Activated CD4-positive, alpha-beta T cell treated with anti-CD3 and anti-CD28 coated beads, Interleukin-2, amount 10 ng/mL, durations not matched to agents 24 days and 14 days (primary cell): Measurements from ENCODE around the gene UCP3. TPM values are rescaled to one million over a fixed set of nuclear protein-coding genes. Genes with fewer than 3 reads are reported as not detected.
"Not testable (repeated sequence)": the region's sequence is repeated elsewhere in the genome, so short reads cannot be mapped to it uniquely, and the experiment has no call there.

Experiments
- DNase-seq: peaks from one replicate; pipeline ENCODE4 v3.0.0; 2022
- H3K27ac Mint-ChIP-seq: one replicate; pipeline ENCODE4 v1.8.0; 2022; ENCODE audit warnings: mild to moderate bottlenecking, mixed read lengths
- H3K27me3 Mint-ChIP-seq: one replicate; pipeline ENCODE4 v1.8.0; 2022; ENCODE audit warnings: mixed read lengths
- H3K36me3 Mint-ChIP-seq: one replicate; pipeline ENCODE4 v1.8.0; 2022; ENCODE audit warnings: low read depth, mild to moderate bottlenecking, mixed read lengths
- H3K4me1 Mint-ChIP-seq: one replicate; pipeline ENCODE4 v1.8.0; 2021; ENCODE audit warnings: mixed read lengths
- H3K4me3 Mint-ChIP-seq: one replicate; pipeline ENCODE4 v1.8.0; 2022; ENCODE audit warnings: mild to moderate bottlenecking, moderate library complexity, mixed read lengths
- H3K9me3 Mint-ChIP-seq: one replicate; pipeline ENCODE4 v1.8.0; 2021; ENCODE audit warnings: mixed read lengths
- intact Hi-C: fragments of 100-400 bp; cut with micrococcal nuclease; formaldehyde crosslinking; loops from one replicate; pipeline ENCODE4 v1.15.1; 2023
- total RNA-seq: library from RNA; stranded (reverse); gene quantifications from 2 replicates; pipeline ENCODE4 v1.2.3, GENCODE V29; 2022

UCP3 gene
- total RNA-seq, 1 donor from 2014 or later: 2.9 TPM

- Mint-ChIP-seq H3K27ac (peak overlapping the region; percentile 1), H3K27me3 (no peaks in the 10 kb centered on the region), H3K4me3 (no peak overlapping the region), H3K9me3 (no peaks in the 10 kb centered on the region), H3K36me3 (peaks cover 26% of the 10 kb centered on the region), H3K4me1 (peaks cover 58% of the 10 kb centered on the region)
- no peak for DNase-seq
- intact Hi-C loops: no loop called here
These were observed 7.0 kb downstream of the UCP3 start for GRCh38 chr11:74001822-74002286.

GRCh38 chr11:74000307-74001133 lies 8.4 kb downstream of the UCP3 start:
- H3K9me3 Mint-ChIP-seq: no peaks in the 10 kb centered on the region
- H3K36me3 Mint-ChIP-seq: peaks cover 26% of the 10 kb centered on the region
- DNase-seq: no peak
- intact Hi-C loops: loop anchor here (1.0 kb wide), 1 partner anchor 11 kb away; no protein-coding TSS in a partner anchor
- peak overlapping the region; percentile 82 for H3K27ac Mint-ChIP-seq
- H3K4me3 Mint-ChIP-seq: no peak overlapping the region
- no peaks in the 10 kb centered on the region for H3K27me3 Mint-ChIP-seq
- peaks cover 58% of the 10 kb centered on the region for H3K4me1 Mint-ChIP-seq

DNA sequence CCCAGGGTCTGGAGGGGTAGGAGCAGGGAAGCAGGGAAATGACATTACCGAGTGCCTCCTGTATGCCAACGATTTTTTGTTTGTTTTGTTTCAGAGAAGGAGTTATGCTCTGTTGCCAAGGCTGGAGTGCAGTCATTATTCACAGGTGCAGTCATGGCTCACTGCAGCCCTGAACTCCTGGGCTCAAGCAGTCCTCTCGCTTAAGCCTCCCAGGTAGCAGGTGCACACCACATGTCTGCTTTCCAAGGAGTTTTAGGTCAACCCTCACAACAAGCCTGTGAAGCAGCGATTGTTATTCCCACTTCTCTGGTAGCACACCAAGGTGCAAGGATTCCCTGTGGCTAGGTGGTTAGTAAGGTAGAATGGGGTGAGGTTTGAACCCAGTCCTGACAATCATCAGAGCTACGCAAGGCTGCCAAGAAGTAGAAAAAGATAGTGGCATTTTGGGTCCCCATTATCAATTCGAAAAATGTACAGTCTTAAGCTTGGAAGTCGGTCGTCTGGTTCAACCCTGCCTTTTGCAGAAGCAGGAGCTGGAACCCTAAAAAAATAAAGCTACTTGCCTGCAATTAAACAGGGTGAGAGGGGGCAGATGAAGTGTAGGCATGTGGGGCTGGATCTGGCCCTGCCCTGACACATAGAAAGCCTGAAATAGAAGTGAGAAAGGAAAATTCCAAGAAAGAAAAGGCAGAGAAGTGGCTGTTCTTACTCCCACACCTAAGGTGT lies 9.1 kb downstream of the UCP3 start:
- no peak for DNase-seq
- Mint-ChIP-seq H3K9me3 (no peaks in the 10 kb centered on the region), H3K36me3 (peaks cover 24% of the 10 kb centered on the region), H3K27ac (peak overlapping the region; percentile 82), H3K4me1 (peaks cover 58% of the 10 kb centered on the region), H3K4me3 (no peak overlapping the region), H3K27me3 (no peaks in the 10 kb centered on the region)
- intact Hi-C loops: loop anchor here (1.0 kb wide), 1 partner anchor 12 kb away; no protein-coding TSS in a partner anchor

DNA sequence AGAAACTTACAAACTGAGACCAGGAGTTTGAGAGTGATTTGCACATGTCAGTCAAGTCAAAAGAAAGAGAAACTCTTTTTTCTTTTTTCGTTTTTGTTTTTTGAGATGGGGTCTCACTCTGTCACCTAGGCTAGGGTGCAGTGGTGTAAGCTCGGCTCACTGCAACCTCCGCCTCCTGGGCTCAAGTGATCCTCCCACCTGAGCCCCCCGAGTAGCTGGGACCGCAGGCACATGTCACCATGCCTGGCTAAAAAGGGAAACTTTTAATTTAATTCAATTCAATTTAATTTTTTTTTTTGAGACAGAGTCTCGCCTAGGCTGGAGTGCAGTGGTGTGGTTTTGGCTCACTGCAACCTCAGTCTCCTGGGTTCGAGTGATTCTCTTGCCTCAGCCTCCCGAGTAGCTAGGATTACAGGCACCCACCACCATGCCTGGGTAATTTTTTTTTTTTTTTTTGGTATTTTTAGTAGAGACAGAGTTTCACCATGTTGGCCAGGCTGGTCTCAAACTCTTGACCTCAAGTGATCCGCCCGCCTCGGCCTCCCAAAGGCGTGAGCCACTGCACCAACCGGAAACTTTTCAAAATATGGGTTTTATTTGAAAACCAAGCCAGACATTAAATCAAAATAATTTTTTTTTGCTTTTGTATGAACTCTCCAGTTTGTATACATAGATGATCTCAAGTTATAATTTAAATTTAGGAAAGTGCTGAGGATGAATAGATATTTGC lies 9.9 kb downstream of the UCP3 start:
- intact Hi-C loops: no loop called here
- Mint-ChIP-seq H3K36me3 (peaks cover 24% of the 10 kb centered on the region), H3K27ac (peak overlapping the region; percentile 82), H3K4me3 (no peak overlapping the region), H3K9me3 (no peaks in the 10 kb centered on the region), H3K4me1 (peaks cover 54% of the 10 kb centered on the region), H3K27me3 (no peaks in the 10 kb centered on the region)
- DNase-seq: no peak

DNA sequence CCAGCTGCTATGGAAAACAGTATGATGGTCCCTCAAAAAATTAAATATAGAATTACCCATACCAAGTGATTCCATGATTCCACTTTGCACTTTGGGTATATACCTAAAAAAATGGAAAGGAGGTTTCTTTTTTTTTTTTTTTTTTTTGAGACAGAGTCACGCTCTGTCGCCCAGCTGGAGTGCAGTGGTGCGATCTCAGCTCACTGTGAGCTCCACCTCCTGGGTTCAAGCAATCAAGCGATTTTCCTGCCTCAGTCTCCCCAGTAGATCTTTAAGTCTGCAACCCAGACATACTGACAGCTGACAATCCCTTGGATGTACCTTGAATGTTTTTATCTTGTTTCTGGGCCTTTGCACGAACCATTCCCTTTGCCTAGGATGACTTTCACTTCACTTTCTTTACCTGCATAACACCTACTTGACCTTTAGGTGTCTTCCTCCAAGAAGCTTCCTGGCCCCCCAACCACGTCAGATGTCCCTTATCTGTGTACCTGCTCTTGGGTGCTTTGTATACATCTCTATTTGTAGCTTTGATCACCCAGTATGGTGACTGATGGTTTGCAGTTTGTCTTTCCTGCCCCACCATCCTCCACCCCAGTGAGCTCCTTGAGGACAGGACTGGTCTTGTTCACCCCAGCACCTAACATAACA lies 11.6 kb downstream of the UCP3 start:
- peak overlapping the region; percentile 68 for H3K27ac Mint-ChIP-seq
- DNase-seq: no peak
- no peaks in the 10 kb centered on the region for H3K27me3 Mint-ChIP-seq
- H3K4me3 Mint-ChIP-seq: peak overlapping the region; percentile 1
- intact Hi-C loops: no loop called here
- H3K4me1 Mint-ChIP-seq: peaks cover 48% of the 10 kb centered on the region
- no peaks in the 10 kb centered on the region for H3K9me3 Mint-ChIP-seq
- H3K36me3 Mint-ChIP-seq: peaks cover 13% of the 10 kb centered on the region

DNA sequence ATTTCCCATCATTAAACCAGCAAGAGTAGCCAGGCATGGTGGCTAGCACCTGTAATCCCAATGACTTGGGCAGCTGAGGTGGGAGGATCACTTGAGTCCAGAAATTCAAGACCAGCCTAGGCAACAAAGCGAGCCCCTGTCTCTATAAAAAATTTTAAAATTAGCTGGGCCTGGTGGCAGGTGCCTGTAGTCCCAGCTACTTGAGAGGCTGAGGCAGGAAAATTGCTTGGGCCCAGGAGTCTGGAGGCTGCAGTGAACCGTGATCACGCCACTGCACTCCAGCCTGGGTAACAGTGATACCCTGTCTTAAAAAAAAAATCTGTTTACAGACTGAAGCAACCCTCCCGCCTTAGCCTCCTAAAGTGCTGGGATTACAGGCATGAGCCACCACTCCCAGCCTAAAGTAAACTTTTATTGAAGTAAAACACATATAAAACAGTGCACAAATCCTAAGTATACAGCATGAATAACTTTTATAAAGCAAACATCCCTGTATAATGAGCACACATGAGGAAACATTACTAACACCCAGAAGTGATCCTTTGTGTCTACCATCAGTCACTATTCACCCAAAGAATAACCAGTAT lies 12.6 kb downstream of the UCP3 start:
- peak overlapping the region; percentile 80 for H3K4me3 Mint-ChIP-seq
- no peaks in the 10 kb centered on the region for H3K27me3 Mint-ChIP-seq
- peak overlapping the region; percentile 97 for H3K27ac Mint-ChIP-seq
- no peaks in the 10 kb centered on the region for H3K9me3 Mint-ChIP-seq
- intact Hi-C loops: no loop called here
- H3K36me3 Mint-ChIP-seq: peaks cover 9% of the 10 kb centered on the region
- no peak for DNase-seq
- H3K4me1 Mint-ChIP-seq: peaks cover 46% of the 10 kb centered on the region

GRCh38 chr11:73995731-73996130 lies 13.2 kb downstream of the UCP3 start:
- no peaks in the 10 kb centered on the region for H3K27me3 Mint-ChIP-seq
- H3K4me3 Mint-ChIP-seq: peak overlapping the region; percentile 80
- H3K4me1 Mint-ChIP-seq: peaks cover 46% of the 10 kb centered on the region
- H3K27ac Mint-ChIP-seq: peak overlapping the region; percentile 97
- H3K9me3 Mint-ChIP-seq: no peaks in the 10 kb centered on the region
- H3K36me3 Mint-ChIP-seq: peaks cover 4% of the 10 kb centered on the region
- intact Hi-C loops: loop anchor here (1.0 kb wide), 5 partner anchors 10 to 176 kb away; partner anchors contain the start of genes C2CD3 and PPME1
- DNase-seq: peak; percentile 91

DNA sequence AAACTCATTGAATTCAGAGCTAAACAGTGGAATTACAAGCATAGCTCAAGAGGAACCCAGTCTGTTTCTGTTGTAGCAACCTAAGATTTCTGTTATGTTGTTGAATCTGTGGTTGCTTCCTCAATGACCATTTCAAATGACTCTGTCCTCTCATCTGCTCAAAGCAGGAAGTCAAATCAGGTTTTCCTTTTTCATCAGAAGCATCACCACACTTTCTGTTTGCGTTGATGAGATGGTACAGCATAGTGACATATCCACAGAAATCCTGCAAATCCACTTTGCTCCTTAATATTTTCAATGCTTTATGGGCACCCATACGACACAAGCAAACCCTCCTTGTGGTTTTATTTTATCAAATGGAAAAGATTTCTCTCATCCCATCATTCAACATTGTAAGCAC lies 13.6 kb downstream of the UCP3 start:
- H3K36me3 Mint-ChIP-seq: no peaks in the 10 kb centered on the region
- peak overlapping the region; percentile 97 for H3K27ac Mint-ChIP-seq
- no peaks in the 10 kb centered on the region for H3K27me3 Mint-ChIP-seq
- H3K4me3 Mint-ChIP-seq: peak overlapping the region; percentile 80
- H3K4me1 Mint-ChIP-seq: peaks cover 41% of the 10 kb centered on the region
- H3K9me3 Mint-ChIP-seq: no peaks in the 10 kb centered on the region
- peak; percentile 86 for DNase-seq
- intact Hi-C loops: loop anchor here (1.0 kb wide), 5 partner anchors 10 to 176 kb away; partner anchors contain the start of genes C2CD3 and PPME1

DNA sequence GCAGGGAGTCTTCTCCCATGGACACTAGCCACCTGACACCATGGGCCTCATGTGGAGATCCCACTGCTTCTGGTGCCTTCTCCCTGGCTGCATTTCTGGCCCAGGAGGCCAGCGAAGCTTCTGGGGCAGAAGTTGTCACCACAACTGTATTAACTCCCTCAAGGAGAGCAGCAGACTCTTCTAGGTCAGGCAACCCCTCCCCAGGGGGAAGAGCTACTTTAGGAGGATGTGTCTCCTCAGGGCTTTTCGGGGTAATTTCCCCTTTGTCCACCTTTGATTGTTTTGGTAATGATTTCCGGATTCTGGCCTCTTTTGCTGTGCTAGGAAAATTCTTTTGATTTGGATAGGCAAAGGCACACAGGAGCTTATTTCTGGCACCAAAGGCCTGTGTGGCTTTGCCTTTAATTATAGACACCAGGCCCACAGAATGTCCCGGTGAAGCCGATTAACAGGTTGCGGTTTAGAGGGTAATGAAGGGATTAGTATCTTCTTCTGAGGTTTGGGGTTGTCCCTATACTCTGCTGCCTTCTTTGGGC lies 17.3 kb downstream of the UCP3 start:
- Mint-ChIP-seq H3K4me3 (no peak overlapping the region), H3K27ac (no peak overlapping the region), H3K36me3 (no peaks in the 10 kb centered on the region), H3K27me3 (no peaks in the 10 kb centered on the region), H3K4me1 (peaks cover 22% of the 10 kb centered on the region), H3K9me3 (no peaks in the 10 kb centered on the region)
- no peak for DNase-seq
- intact Hi-C loops: no loop called here

DNA sequence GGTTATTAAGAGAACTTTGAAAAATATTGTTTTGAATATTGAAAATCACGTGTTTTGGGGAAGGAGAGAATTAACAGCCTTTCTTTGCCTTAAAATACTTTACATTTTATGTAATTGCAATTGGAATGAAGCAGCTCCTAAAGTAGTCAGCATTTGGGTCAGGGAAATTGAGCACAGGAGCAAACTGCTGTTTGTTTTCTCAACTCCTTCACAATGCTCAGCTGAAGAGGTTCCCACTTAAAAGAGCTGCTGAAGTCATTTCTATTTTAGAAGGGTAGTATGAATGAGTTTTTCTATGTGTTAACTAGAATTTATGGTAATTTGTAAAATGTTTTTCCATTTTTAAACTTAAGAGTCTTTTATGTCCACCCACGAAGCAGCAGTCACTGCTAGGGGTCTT lies 18.2 kb downstream of the UCP3 start:
- Mint-ChIP-seq H3K9me3 (no peaks in the 10 kb centered on the region), H3K36me3 (no peaks in the 10 kb centered on the region), H3K27me3 (no peaks in the 10 kb centered on the region), H3K4me3 (no peak overlapping the region), H3K27ac (no peak overlapping the region), H3K4me1 (peaks cover 16% of the 10 kb centered on the region)
- DNase-seq: no peak
- intact Hi-C loops: no loop called here

DNA sequence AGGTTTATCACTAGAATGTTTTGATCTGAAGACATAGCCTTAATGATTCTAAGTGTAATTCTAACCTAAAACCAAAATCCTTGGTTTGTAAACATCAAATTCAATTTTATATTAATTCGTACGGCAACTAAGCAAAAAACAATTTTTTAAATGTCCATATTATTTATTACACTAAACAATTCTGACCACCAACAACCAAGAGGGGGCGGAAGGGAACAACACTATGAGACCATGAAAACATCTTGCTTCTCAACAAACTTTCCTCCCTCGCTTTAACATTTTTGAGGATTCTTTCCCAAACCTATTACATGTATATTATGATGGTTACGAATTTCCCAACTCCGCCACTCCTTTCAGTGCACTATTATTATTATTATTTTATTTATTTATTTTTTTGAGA lies 19.7 kb downstream of the UCP3 start:
- Mint-ChIP-seq H3K9me3 (no peaks in the 10 kb centered on the region), H3K4me1 (peaks cover 13% of the 10 kb centered on the region), H3K36me3 (no peaks in the 10 kb centered on the region), H3K4me3 (no peak overlapping the region), H3K27me3 (no peaks in the 10 kb centered on the region), H3K27ac (no peak overlapping the region)
- DNase-seq: no peak
- intact Hi-C loops: no loop called here

DNA sequence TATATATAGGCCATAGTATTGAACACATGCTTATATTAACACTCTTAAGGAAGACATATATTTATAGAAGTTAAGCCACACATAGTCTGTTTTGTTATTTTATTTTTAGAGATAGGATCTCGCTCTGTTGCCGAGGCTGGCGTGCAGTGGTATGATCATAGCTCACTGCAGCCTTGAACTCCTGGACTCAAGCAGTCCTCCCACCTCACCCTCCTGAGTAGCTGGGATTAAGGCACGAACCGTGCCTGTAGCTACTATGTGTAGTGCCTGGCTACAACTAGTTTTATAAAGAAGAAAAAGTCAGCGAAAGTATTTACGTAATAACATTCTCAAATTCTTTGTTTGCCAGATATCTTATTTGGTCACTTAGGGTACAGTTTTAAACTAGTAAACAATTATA lies 20.7 kb downstream of the UCP3 start:
- no peaks in the 10 kb centered on the region for H3K36me3 Mint-ChIP-seq
- intact Hi-C loops: no loop called here
- no peak overlapping the region for H3K27ac Mint-ChIP-seq
- H3K9me3 Mint-ChIP-seq: no peaks in the 10 kb centered on the region
- H3K27me3 Mint-ChIP-seq: no peaks in the 10 kb centered on the region
- no peak overlapping the region for H3K4me3 Mint-ChIP-seq
- peaks cover 21% of the 10 kb centered on the region for H3K4me1 Mint-ChIP-seq
- DNase-seq: no peak

GRCh38 chr11:73985661-73986060 lies 23.2 kb downstream of the UCP3 start:
- DNase-seq, H3K27me3 Mint-ChIP-seq, intact Hi-C loops, H3K4me3 Mint-ChIP-seq, H3K9me3 Mint-ChIP-seq: not testable (repeated sequence)
- Mint-ChIP-seq H3K36me3 (peaks cover 18% of the 10 kb centered on the region), H3K27ac (peak overlapping the region; percentile 71), H3K4me1 (peaks cover 29% of the 10 kb centered on the region)
